ENCODE measurements around the gene AP1M2. TPM values are rescaled to one million over a fixed set of nuclear protein-coding genes. Genes with fewer than 3 reads are reported as not detected.

Gene AP1M2
- total RNA-seq, 2 donors from 2014 or later = 4.8 TPM; not detected in 1

DNA sequence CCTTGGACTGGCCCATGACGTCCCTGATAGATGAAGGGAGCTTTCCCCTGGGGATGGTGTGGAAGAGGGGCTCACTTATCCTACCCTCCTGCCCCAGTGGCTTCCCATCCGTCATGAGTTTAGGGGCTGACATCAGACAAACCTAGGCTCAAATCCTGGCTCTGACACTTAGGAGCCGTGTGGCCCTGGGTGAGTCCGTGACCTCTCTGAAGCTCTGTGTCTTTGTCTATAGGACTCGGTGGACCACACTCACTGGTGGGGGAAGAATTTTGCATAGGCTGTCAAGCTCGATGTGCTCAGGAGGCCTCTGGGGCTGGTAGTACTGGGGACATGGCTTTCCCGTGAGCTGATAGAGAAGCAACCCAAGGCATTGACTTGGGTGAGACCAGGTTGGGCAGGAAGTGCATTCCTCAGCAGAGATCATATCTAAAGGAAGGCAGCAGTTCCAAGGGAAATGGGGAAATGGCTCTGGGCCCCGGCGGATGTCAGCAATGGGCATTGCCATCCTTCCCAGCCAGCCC lies 17.4 kb upstream of the AP1M2 start:
- TF ChIP-seq, protein P1, sequence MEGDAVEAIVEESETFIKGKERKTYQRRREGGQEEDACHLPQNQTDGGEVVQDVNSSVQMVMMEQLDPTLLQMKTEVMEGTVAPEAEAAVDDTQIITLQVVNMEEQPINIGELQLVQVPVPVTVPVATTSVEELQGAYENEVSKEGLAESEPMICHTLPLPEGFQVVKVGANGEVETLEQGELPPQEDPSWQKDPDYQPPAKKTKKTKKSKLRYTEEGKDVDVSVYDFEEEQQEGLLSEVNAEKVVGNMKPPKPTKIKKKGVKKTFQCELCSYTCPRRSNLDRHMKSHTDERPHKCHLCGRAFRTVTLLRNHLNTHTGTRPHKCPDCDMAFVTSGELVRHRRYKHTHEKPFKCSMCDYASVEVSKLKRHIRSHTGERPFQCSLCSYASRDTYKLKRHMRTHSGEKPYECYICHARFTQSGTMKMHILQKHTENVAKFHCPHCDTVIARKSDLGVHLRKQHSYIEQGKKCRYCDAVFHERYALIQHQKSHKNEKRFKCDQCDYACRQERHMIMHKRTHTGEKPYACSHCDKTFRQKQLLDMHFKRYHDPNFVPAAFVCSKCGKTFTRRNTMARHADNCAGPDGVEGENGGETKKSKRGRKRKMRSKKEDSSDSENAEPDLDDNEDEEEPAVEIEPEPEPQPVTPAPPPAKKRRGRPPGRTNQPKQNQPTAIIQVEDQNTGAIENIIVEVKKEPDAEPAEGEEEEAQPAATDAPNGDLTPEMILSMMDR (IDR thresholded peaks at IDR 0.05) = no peak
- peak overlapping the region; percentile 96 to 98 for H3K27ac ChIP-seq
- peaks cover 0 to 22% of the 10 kb centered on the region in 2 donors for H3K4me1 ChIP-seq
- DNase-seq (ENCODE audit: low spot score) = no peak
- H3K27me3 ChIP-seq = no peaks in the 10 kb centered on the region
- no peaks in the 10 kb centered on the region for H3K36me3 ChIP-seq
- no peak overlapping the region for H3K4me3 ChIP-seq
- no peaks in the 10 kb centered on the region for H3K9me3 ChIP-seq

DNA sequence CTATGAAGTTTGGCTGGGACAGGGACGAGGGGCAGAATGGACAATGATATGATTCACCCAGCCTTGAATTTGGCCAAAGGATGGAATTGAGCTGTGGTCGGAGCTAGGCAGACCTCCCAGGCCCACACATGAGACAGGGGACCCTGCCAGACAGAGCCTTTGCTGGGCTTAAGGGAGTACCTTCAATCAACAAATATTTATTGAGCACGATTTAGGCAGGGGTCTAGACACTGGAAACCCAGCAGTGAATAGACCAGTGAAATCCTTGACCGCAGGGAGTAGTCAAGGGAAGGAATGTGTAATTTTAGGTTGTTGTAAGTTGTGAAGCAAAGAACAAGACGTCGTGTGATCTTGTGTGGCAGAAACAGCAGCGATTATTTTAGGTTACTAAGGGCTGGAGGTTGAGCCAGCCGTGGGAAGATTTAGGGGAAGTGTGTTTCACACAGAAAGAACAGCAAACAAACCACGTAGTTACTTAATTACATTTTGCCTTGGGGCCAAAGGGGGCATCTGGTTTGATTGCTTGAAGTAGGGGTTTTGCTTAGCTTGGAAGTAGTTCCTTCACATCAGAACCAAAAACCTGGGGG lies 16.9 kb upstream of the AP1M2 start:
- H3K4me1 ChIP-seq = peaks cover 0 to 22% of the 10 kb centered on the region in 2 donors
- H3K4me3 ChIP-seq = peak overlapping the region; percentile 99 to 100
- TF ChIP-seq, protein P1 (IDR thresholded peaks at IDR 0.05) = no peak
- peak overlapping the region; percentile 96 to 98 for H3K27ac ChIP-seq
- H3K36me3 ChIP-seq = no peaks in the 10 kb centered on the region
- H3K27me3 ChIP-seq = no peaks in the 10 kb centered on the region
- H3K9me3 ChIP-seq = no peaks in the 10 kb centered on the region
- peak; percentile 65 for DNase-seq (ENCODE audit: low spot score)

DNA sequence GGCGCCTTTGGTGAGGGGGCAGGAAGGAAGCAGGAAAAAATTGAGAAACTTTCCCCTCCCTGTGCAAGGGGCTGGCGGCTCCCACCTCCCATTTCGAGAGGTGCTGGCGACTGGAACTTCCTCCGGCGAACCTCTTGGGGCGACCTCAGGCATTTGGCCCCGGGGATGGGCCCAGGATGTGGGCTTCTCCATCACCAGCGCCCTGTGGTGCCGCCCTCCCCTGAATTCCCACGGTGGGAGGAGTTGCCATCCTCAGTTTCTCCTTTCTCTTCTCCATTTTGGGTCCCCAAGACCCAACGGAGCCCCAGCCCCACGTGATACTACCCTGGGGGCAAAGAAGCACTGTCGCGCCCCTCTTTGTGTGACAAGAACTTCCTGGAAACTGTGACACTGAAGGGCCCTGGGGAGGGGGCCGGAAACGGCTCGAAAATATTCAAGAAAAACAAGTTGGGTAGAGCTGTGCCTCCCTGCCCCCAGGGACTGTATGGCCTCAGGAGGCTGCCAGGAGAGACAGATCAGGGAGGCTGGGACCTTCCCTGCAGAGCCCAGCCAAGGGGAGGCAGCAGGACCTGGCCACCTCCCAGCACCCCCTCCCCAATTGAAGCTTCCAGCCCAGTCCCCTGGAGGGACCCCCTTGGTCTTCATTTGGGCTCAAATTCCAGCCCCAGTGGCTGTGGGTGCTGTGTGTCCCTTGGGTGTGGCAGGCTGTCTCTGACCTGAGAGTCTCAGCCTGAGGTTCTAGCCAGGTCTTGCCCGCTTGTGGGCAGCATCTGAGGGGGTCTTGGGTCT lies 16.2 kb upstream of the AP1M2 start:
- peak; percentile 63 for DNase-seq (ENCODE audit: low spot score)
- H3K27ac ChIP-seq = peak overlapping the region; percentile 96 to 98
- TF ChIP-seq, protein P1 (IDR thresholded peaks at IDR 0.05) = no peak
- H3K27me3 ChIP-seq = no peaks in the 10 kb centered on the region
- H3K9me3 ChIP-seq = no peaks in the 10 kb centered on the region
- peaks cover 0 to 22% of the 10 kb centered on the region in 2 donors for H3K4me1 ChIP-seq
- no peaks in the 10 kb centered on the region for H3K36me3 ChIP-seq
- H3K4me3 ChIP-seq = peak overlapping the region; percentile 99 to 100

DNA sequence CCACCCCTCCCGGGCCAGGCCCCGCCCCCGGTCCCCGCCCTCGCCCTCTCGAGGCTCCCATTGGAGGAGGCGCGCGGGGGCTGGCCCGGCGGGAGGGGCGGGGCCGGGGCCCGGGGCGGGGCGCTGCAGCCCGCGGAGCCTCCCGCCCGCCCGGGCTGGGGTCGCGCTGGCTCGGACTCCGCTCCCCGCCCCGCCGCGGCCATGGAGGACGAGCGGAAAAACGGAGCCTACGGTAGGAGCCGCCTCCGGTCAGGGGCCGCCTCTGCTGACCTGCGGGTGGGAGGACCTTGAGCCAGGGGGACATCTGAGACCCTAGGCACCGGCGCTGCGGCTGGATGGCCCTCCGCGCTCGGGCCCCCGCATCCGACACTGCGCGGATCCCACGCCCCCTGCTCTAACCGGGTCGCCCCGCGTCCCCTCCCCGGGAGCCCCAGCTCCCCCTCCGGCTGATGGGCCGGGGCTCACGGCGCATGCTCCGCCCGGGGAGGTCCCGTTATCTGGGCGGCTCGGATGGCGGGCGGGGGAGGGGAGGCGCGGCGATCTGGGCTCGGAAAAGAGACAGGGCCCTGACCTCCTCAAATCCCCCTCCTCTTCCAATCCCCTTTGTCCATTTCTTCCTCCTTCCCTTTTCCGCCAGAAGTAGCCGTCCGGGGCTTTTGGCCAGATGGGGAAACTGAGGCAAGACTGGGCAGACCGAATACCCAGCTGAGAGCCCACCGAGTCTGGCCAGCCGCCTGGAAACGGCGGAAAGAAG lies 15.4 kb upstream of the AP1M2 start:
- TF ChIP-seq, protein P1 (IDR thresholded peaks at IDR 0.05) = no peak
- H3K4me3 ChIP-seq = peak overlapping the region; percentile 99 to 100
- DNase-seq (ENCODE audit: low spot score) = peak; percentile 83
- H3K4me1 ChIP-seq = peaks cover 0 to 22% of the 10 kb centered on the region in 2 donors
- H3K27me3 ChIP-seq = no peaks in the 10 kb centered on the region
- peak overlapping the region; percentile 96 to 98 for H3K27ac ChIP-seq
- no peaks in the 10 kb centered on the region for H3K36me3 ChIP-seq
- no peaks in the 10 kb centered on the region for H3K9me3 ChIP-seq

DNA sequence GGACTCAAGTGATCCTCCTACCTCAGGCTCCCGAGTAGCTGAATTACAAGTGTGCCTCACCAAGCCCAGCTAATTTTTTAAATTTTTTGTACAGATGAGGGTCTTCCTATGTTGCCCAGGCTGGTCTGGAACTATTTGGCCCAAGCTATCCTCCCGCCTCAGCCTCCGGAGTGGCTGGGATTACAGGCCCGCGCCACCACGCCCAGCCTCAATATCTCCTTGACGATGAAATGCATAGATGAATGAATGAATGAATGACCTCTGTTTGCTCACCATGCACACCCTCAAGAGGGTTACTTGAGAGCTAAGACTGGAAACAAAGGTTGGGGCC lies 14.9 kb upstream of the AP1M2 start:
- H3K4me3 ChIP-seq = peak overlapping the region in 1 of 2 donors; percentile 99
- H3K27ac ChIP-seq = no peak overlapping the region
- H3K27me3 ChIP-seq = no peaks in the 10 kb centered on the region
- no peaks in the 10 kb centered on the region for H3K9me3 ChIP-seq
- TF ChIP-seq, protein P1 (IDR thresholded peaks at IDR 0.05) = no peak
- no peaks in the 10 kb centered on the region for H3K36me3 ChIP-seq
- DNase-seq (ENCODE audit: low spot score) = no peak
- peaks cover 0 to 22% of the 10 kb centered on the region in 2 donors for H3K4me1 ChIP-seq

Data from right atrium auricular region (tissue), 2 donors.